Activated CD8-positive, alpha-beta T cell treated with anti-CD3 and anti-CD28 coated beads for 36 hours (primary cell): Measurements from ENCODE around the gene LRCH3. TPM values are rescaled to one million over a fixed set of nuclear protein-coding genes. Genes with fewer than 3 reads are reported as not detected.

Experiments
- ATAC-seq: fragments of 200-7000 bp; cut with Tn5 transposase; one replicate; pipeline ENCODE4 v1.10.0; 2021; ENCODE audit warnings: mild to moderate bottlenecking, moderate library complexity
- CTCF ChIA-PET: fragments of 350-600 bp; sonication (Branson Sonifier 250); formaldehyde crosslinking; loops from one replicate; lab custom pipeline; 2021; ENCODE audit warnings: antibody characterized with exemption; lab: Charles Lee
- POLR2A ChIA-PET: fragments of 350-600 bp; sonication (Branson Sonifier 250); formaldehyde crosslinking; loops from one replicate; lab custom pipeline; 2021; ENCODE audit warnings: antibody characterized with exemption; lab: Charles Lee
- DNase-seq: peaks from one replicate; pipeline ENCODE4 v3.0.0-alpha.2; 2020
- H3K27ac Mint-ChIP-seq: one replicate; pipeline ENCODE4 v1.8.0; 2021; ENCODE audit warnings: mild to moderate bottlenecking, mixed read lengths
- H3K27me3 Mint-ChIP-seq: one replicate; pipeline ENCODE4 v1.8.0; 2021; ENCODE audit warnings: mixed read lengths
- H3K36me3 Mint-ChIP-seq: one replicate; pipeline ENCODE4 v1.8.0; 2021; ENCODE audit warnings: low read depth, mixed read lengths
- H3K4me1 Mint-ChIP-seq: one replicate; pipeline ENCODE4 v1.8.0; 2021; ENCODE audit warnings: low read depth, mixed read lengths
- H3K4me3 Mint-ChIP-seq: one replicate; pipeline ENCODE4 v1.8.0; 2021; ENCODE audit warnings: mild to moderate bottlenecking, moderate library complexity, mixed read lengths
- H3K9me3 Mint-ChIP-seq: one replicate; pipeline ENCODE4 v1.8.0; 2021; ENCODE audit warnings: mixed read lengths
- CTCF ChIP-seq: fragments of 200-600 bp; IDR thresholded peaks from one replicate; pipeline ENCODE4 v1.8.0; 2022; ENCODE audit warnings: antibody characterized with exemption, mild to moderate bottlenecking
- intact Hi-C: fragments of 100-400 bp; cut with micrococcal nuclease; formaldehyde crosslinking; loops from one replicate; pipeline ENCODE4 v1.10.0; 2022
- total RNA-seq, 2 experiments: library from RNA; stranded (reverse); gene quantifications; one replicate each; pipeline ENCODE4 v1.2.3, GENCODE V29; 2021

The LRCH3 gene
- total RNA-seq, 2 experiments from 2014 or later = 43.8 to 53.5 TPM

GRCh38 chr3:197800379-197800778 is 9.3 kb downstream of the LRCH3 start:
- H3K4me1 Mint-ChIP-seq = peaks cover 59% of the 10 kb centered on the region
- POLR2A ChIA-PET = no interaction called here
- H3K36me3 Mint-ChIP-seq = peaks cover 3% of the 10 kb centered on the region
- H3K27ac Mint-ChIP-seq = no peak overlapping the region
- CTCF ChIA-PET = interaction anchor here (1.3 kb wide), 1 partner anchor 64 kb away, joined by 4 read pairs; no protein-coding TSS in a partner anchor
- no peak overlapping the region for H3K4me3 Mint-ChIP-seq
- no peaks in the 10 kb centered on the region for H3K9me3 Mint-ChIP-seq
- intact Hi-C loops = loop anchor here (5.0 kb wide), 1 partner anchor 48 kb away; no protein-coding TSS in a partner anchor
- TF ChIP-seq CTCF = no peak
- no peak for ATAC-seq
- no peaks in the 10 kb centered on the region for H3K27me3 Mint-ChIP-seq
- DNase-seq = no peak

- ATAC-seq (peak; percentile 82), DNase-seq (peak; percentile 62)
- TF ChIP-seq CTCF = peak; percentile 64
- ChIA-PET CTCF (interaction anchor here (0.6 to 2.1 kb wide), 10 partner anchors 8 to 119 kb away, joined by 3 to 7 read pairs (median 4); no protein-coding TSS in a partner anchor), POLR2A (interaction anchor here (0.6 kb wide), 1 partner anchor 14 kb away, joined by 6 read pairs; no protein-coding TSS in a partner anchor)
- peaks cover 2% of the 10 kb centered on the region for H3K36me3 Mint-ChIP-seq
- intact Hi-C loops = loop anchor here (5.0 kb wide), 1 partner anchor 50 kb away; no protein-coding TSS in a partner anchor
- H3K27me3 Mint-ChIP-seq = no peaks in the 10 kb centered on the region
- peaks cover 50% of the 10 kb centered on the region for H3K4me1 Mint-ChIP-seq
- peak overlapping the region; percentile 67 for H3K27ac Mint-ChIP-seq
- no peaks in the 10 kb centered on the region for H3K9me3 Mint-ChIP-seq
- no peak overlapping the region for H3K4me3 Mint-ChIP-seq
Measured at GRCh38 chr3:197801891-197802778, 11.1 kb downstream of the LRCH3 start.

DNA sequence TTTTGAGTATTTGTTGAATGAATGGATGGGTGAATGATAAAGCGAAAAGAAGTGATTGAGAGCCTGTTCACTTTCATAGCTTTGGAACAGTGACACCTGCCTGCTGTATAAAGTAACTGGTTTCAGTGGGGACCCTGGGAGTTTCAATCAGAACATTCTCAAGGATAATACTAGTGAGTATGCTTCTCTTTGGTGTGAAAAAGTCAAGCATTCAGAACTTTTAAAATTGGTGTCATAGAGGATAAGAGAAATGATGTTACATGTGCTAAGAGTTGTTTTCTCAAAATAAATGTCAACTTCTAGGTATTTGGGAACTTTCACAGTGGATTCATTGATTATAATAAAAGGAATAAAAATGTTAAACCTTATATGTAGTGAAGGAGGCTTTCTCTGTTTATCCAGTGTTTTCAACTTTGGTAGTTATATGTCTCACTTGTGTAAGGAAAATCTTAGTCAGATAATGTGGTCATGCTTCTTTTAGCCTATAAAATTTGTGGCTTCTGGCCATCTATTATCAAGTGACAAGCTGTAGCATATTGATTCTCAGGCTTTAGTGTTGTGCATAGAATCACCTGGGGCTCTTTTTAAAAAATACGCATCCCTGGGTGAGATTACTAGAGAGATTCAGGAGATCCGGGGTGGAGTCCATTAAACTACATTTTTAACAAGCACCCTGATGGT is 11.9 kb downstream of the LRCH3 start:
- H3K9me3 Mint-ChIP-seq = no peaks in the 10 kb centered on the region
- no peak for ATAC-seq
- H3K4me1 Mint-ChIP-seq = peaks cover 49% of the 10 kb centered on the region
- no peaks in the 10 kb centered on the region for H3K27me3 Mint-ChIP-seq
- ChIA-PET CTCF (interaction anchor here (0.6 to 2.1 kb wide), 8 partner anchors 8 to 142 kb away, joined by 3 to 7 read pairs (median 4); no protein-coding TSS in a partner anchor), POLR2A (no interaction called here)
- TF ChIP-seq CTCF = no peak
- H3K4me3 Mint-ChIP-seq = no peak overlapping the region
- H3K36me3 Mint-ChIP-seq = peaks cover 3% of the 10 kb centered on the region
- intact Hi-C loops = loop anchor here (5.0 kb wide), 1 partner anchor 51 kb away; no protein-coding TSS in a partner anchor
- peak overlapping the region; percentile 67 for H3K27ac Mint-ChIP-seq
- DNase-seq = no peak

DNA sequence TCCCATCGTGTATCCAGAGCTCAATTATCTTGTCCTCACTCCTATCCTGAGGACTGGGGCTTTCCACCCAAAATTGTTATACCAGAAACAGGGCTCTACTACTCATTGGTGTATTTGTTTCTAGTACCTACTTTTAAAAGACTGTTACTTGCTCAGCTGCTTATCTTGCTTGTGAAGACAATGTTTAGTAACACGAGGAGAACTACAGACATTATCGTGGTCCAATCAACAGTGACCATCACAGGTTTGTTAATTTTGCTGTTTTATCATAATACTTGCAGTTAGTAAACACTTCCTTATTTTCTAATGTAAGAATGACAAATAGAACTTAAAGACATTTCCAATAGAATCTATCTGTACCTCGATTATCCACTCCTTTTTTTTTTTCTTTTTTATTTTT is 13.5 kb downstream of the LRCH3 start:
- peaks cover 4% of the 10 kb centered on the region for H3K36me3 Mint-ChIP-seq
- CTCF ChIA-PET = no interaction called here

More for the DNA sequence above, 13.5 kb downstream of the LRCH3 start:
- Mint-ChIP-seq H3K4me1 (peaks cover 50% of the 10 kb centered on the region), H3K9me3 (no peaks in the 10 kb centered on the region), H3K27me3 (no peaks in the 10 kb centered on the region), H3K27ac (no peak overlapping the region), H3K4me3 (no peak overlapping the region)
- no peak for TF ChIP-seq CTCF
- no peak for ATAC-seq
- intact Hi-C loops = loop anchor here (5.0 kb wide), 1 partner anchor 52 kb away; no protein-coding TSS in a partner anchor
- POLR2A ChIA-PET = interaction anchor here (0.7 kb wide), 1 partner anchor 11 kb away, joined by 3 read pairs; no protein-coding TSS in a partner anchor
- DNase-seq = no peak
